Naive thymus-derived CD4-positive, alpha-beta T cell (primary cell): ENCODE data around the gene MCUR1. TPM values are rescaled to one million over a fixed set of nuclear protein-coding genes. Genes with fewer than 3 reads are reported as not detected.
"Not testable (repeated sequence)": the region's sequence is repeated elsewhere in the genome, so short reads cannot be mapped to it uniquely, and the experiment has no call there.

Source experiments
- ATAC-seq: fragments of 150-1000 bp; cut with Tn5 transposase; 2 replicates; pipeline ENCODE4 v1.10.0; 2021; ENCODE audit warnings: mild to moderate bottlenecking, moderate library complexity
- CTCF ChIA-PET: fragments of 350-600 bp; sonication (Branson Sonifier 250); formaldehyde crosslinking; loops from one replicate; lab custom pipeline; 2021; ENCODE audit warnings: antibody characterized with exemption; lab: Charles Lee
- POLR2A ChIA-PET: fragments of 350-600 bp; sonication (Branson Sonifier 250); formaldehyde crosslinking; loops from one replicate; lab custom pipeline; 2021; ENCODE audit warnings: antibody characterized with exemption, inconsistent platforms; lab: Charles Lee
- DNase-seq, 9 donors: peaks; one replicate each; pipeline versions ENCODE4 v3.0.0 to v3.0.0-alpha.2; 2020 to 2022; ENCODE audit warnings: mixed read lengths in 1 of 9
- H3K27ac ChIP-seq: one replicate; pipeline ENCODE4 v1.7.0; 2013; ENCODE audit warnings: mild to moderate bottlenecking, low read depth, low read length, moderate library complexity
- H3K27me3 ChIP-seq, 2 donors: one replicate each; pipeline ENCODE4 v1.7.0; 2013; ENCODE audit warnings: low read length in 2 of 2, mild to moderate bottlenecking in 2 of 2, moderate library complexity in 2 of 2; ENCODE audit not compliant: control insufficient read depth in 2 of 2, insufficient read depth in 2 of 2
- H3K36me3 ChIP-seq, 3 experiments: 1 replicate in 2 of 3; 2 replicates in 1 of 3; pipeline ENCODE4 v1.7.0; 2013; ENCODE audit warnings: low read length in 3 of 3, mild to moderate bottlenecking in 3 of 3, moderate library complexity in 1 of 3; ENCODE audit not compliant: insufficient read depth in 3 of 3, control insufficient read depth in 2 of 3
- H3K4me1 ChIP-seq, 2 donors: one replicate each; pipeline ENCODE4 v1.7.0; 2013; ENCODE audit warnings: low read length in 2 of 2, mild to moderate bottlenecking in 2 of 2, moderate library complexity in 1 of 2; ENCODE audit not compliant: control insufficient read depth in 2 of 2, insufficient read depth in 2 of 2
- H3K4me3 ChIP-seq: 2 replicates; pipeline ENCODE4 v1.7.0; 2013; ENCODE audit warnings: mild to moderate bottlenecking, low read length
- H3K9me3 ChIP-seq, 3 experiments: 1 replicate in 2 of 3; 2 replicates in 1 of 3; pipeline ENCODE4 v1.7.0; 2013; ENCODE audit warnings: low read length in 3 of 3; ENCODE audit not compliant: control insufficient read depth in 2 of 3
- H3K27ac Mint-ChIP-seq, 9 donors: one replicate each; pipeline ENCODE4 v1.8.0; 2020 to 2022; ENCODE audit warnings: mixed read lengths in 9 of 9, mild to moderate bottlenecking in 8 of 9, moderate library complexity in 5 of 9, inconsistent platforms in 2 of 9
- H3K27me3 Mint-ChIP-seq, 5 donors: one replicate each; pipeline ENCODE4 v1.8.0; 2021 to 2022; ENCODE audit warnings: mixed read lengths in 5 of 5, mild to moderate bottlenecking in 1 of 5
- H3K36me3 Mint-ChIP-seq, 5 donors: one replicate each; pipeline ENCODE4 v1.8.0; 2020 to 2022; ENCODE audit warnings: mixed read lengths in 5 of 5, mild to moderate bottlenecking in 3 of 5, inconsistent platforms in 1 of 5
- H3K4me1 Mint-ChIP-seq, 7 donors: one replicate each; pipeline ENCODE4 v1.8.0; 2020 to 2022; ENCODE audit warnings: mixed read lengths in 7 of 7, mild to moderate bottlenecking in 3 of 7, inconsistent platforms in 1 of 7
- H3K4me3 Mint-ChIP-seq, 10 donors: one replicate each; pipeline ENCODE4 v1.8.0; 2020 to 2022; ENCODE audit warnings: mild to moderate bottlenecking in 10 of 10, mixed read lengths in 10 of 10, moderate library complexity in 6 of 10, inconsistent platforms in 2 of 10
- H3K9me3 Mint-ChIP-seq, 11 donors: one replicate each; pipeline ENCODE4 v1.8.0; 2020 to 2022; ENCODE audit warnings: mixed read lengths in 11 of 11, mild to moderate bottlenecking in 4 of 11, inconsistent platforms in 1 of 11, moderate library complexity in 1 of 11
- intact Hi-C, 2 donors: fragments of 100-400 bp; cut with micrococcal nuclease; formaldehyde crosslinking; loops; one replicate each; pipeline ENCODE4 v1.15.1; 2023
- polyA plus RNA-seq, 2 donors: library from polyadenylated mRNA; unstranded; fragments of 300-500 nt; fragmentation: Illumina TruSeq; gene quantifications; one replicate each; pipeline ENCODE4 v1.2.3, GENCODE V29; 2021
- total RNA-seq, 6 experiments: library from RNA in 5 of 6; stranded (reverse) in 5 of 6; gene quantifications; 1 replicate in 5 of 6; 2 replicates in 1 of 6; pipeline ENCODE4 v1.2.3 and lab custom pipeline; 2021 to 2026

Gene MCUR1, protein sequence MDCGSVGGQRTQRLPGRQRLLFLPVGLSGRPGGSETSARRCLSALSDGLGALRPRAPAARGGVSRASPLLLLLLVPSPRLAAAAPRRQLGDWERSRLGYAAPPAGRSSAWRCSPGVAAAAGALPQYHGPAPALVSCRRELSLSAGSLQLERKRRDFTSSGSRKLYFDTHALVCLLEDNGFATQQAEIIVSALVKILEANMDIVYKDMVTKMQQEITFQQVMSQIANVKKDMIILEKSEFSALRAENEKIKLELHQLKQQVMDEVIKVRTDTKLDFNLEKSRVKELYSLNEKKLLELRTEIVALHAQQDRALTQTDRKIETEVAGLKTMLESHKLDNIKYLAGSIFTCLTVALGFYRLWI
- total RNA-seq, result 10 to 100 TPM in 3 of 5 experiments, 1 to 10 TPM in 2; 5.7 to 20.6 (median 10.0) TPM
- polyA plus RNA-seq, result 1 to 10 TPM; 4.1 to 7.4 TPM
- total RNA-seq (lab: John Stamatoyannopoulos, UW), result 13.7 reads per million, percentile 42 among the genes with 10 or more reads in this experiment

DNA sequence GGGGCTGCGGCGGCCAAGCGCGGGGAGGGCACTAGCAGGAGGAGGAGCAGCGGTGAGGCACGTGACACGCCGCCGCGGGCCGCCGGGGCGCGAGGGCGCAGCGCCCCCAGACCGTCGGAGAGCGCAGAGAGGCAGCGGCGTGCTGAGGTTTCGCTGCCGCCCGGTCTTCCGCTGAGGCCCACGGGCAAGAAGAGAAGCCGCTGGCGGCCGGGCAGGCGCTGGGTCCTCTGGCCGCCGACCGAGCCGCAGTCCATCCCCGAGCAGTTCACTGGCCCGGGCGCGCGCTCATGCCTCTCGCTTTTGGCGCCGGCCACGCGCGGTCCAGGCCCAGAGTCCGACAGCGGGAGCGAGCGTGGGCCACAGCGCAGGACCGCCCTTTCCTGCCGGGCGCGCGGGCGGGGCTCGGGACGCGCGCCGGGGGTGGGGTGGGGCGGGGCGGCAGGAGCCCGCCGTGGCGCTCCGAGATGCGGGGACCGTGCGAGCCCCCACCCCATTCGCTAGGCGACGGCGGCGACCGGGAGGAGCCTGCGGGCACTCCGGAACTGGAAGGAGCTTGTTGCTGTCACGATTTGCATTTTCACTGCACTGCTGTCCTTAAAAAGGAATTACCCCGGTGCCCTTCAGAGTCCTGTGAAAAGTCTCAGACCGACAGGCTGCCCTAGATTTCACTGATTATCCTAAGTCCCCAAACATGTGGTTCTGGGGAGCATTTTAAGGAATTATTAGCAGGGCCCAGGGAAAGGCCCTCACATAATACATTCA lies at the start of gene MCUR1:
Gene MCUR1 (minus strand): TSS at position 382 of the 762 bp plus-strand sequence. CDS start 128 bp downstream, at position 254.
- POLR2A ChIA-PET, result interaction anchor here (0.6 to 1.5 kb wide), 5 partner anchors 11 to 753 kb away, joined by 3 to 6 read pairs (median 3); partner anchors contain the start of genes NOL7 and TBC1D7
- H3K27me3 Mint-ChIP-seq, result peaks cover 0 to 25% (median 0%) of the 10 kb centered on the region in 5 donors
- DNase-seq, result peak; percentile 69 to 87 (median 76)
- H3K4me1 ChIP-seq, result peaks cover 0 to 13% of the 10 kb centered on the region in 2 donors
- H3K9me3 Mint-ChIP-seq, result no peaks in the 10 kb centered on the region
- peak within 1 kb of the TSS; percentile 60 to 93 (median 85) for H3K27ac Mint-ChIP-seq
- peak; percentile 91 for ATAC-seq
- intact Hi-C loops, result loop anchor here (1.0 to 10.0 kb wide), 17 partner anchors 19 to 1848 kb away; partner anchors contain the start of genes CD83 (in 2 of the 2), DTNBP1 (in 2 of the 2), GFOD1 (in 2 of the 2) and NOL7 (in 2 of the 2)
- CTCF ChIA-PET, result interaction anchor here (1.5 kb wide), 1 partner anchor 199 kb away, joined by 3 read pairs; the partner anchor contains the start of gene NOL7
- no peaks in the 10 kb centered on the region for H3K36me3 ChIP-seq
- H3K4me3 ChIP-seq, result peak within 1 kb of the TSS; percentile 71
- no peaks in the 10 kb centered on the region for H3K9me3 ChIP-seq
- H3K27ac ChIP-seq, result peak within 1 kb of the TSS; percentile 82
- H3K36me3 Mint-ChIP-seq, result peaks cover 0 to under 1% (median 0%) of the 10 kb centered on the region in 5 donors
- H3K4me1 Mint-ChIP-seq, result peaks cover 17 to 40% (median 38%) of the 10 kb centered on the region in 7 donors
- no peaks in the 10 kb centered on the region for H3K27me3 ChIP-seq
- H3K4me3 Mint-ChIP-seq, result peak within 1 kb of the TSS; percentile 87 to 92 (median 90)

DNA sequence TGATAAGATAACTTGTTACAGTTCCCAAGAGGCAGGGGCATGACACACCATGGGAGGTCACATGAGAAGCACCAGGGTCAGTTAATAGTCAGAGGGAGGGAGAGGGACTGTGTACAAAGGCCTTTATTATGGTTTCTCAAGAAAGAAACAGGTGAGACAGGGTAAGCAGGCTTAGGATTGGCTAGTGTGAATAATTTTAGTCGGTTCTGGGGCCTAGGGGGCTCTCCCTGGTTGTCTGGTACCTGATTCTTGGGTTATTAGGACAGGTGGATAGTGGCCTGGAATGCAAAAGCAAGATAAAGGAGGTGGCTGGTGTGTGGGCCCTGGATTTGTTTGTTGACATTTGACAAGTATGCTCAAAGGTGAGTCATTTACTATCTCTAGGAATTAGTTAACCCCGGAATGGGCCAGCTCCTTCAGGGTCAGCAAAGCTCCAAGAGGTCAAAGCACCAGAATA lies 49.4 kb upstream of the MCUR1 start:
- no peak overlapping the region for H3K27ac Mint-ChIP-seq
- H3K36me3 Mint-ChIP-seq, result peaks cover 0 to 8% (median 0%) of the 10 kb centered on the region in 5 donors
- peaks cover 0 to 13% (median 6%) of the 10 kb centered on the region in 11 donors for H3K9me3 Mint-ChIP-seq
- no peaks in the 10 kb centered on the region for H3K36me3 ChIP-seq
- POLR2A ChIA-PET, result interaction anchor here (0.9 kb wide), 1 partner anchor 11 kb away, joined by 4 read pairs; no protein-coding TSS in a partner anchor
- CTCF ChIA-PET, result no interaction called here
- H3K9me3 ChIP-seq, result no peaks in the 10 kb centered on the region
- H3K4me1 ChIP-seq, result no peaks in the 10 kb centered on the region
- H3K27me3 Mint-ChIP-seq, result peaks cover 51 to 68% (median 56%) of the 10 kb centered on the region in 5 donors
- peaks cover 0 to 6% (median 0%) of the 10 kb centered on the region in 7 donors for H3K4me1 Mint-ChIP-seq
- peaks cover 3 to 4% of the 10 kb centered on the region in 2 donors for H3K27me3 ChIP-seq
- ATAC-seq (no peak), DNase-seq (no peak)
- H3K27ac ChIP-seq, result no peak overlapping the region
- no peak overlapping the region for H3K4me3 ChIP-seq
- H3K4me3 Mint-ChIP-seq, result no peak overlapping the region
- intact Hi-C loops, result no loop called here

DNA sequence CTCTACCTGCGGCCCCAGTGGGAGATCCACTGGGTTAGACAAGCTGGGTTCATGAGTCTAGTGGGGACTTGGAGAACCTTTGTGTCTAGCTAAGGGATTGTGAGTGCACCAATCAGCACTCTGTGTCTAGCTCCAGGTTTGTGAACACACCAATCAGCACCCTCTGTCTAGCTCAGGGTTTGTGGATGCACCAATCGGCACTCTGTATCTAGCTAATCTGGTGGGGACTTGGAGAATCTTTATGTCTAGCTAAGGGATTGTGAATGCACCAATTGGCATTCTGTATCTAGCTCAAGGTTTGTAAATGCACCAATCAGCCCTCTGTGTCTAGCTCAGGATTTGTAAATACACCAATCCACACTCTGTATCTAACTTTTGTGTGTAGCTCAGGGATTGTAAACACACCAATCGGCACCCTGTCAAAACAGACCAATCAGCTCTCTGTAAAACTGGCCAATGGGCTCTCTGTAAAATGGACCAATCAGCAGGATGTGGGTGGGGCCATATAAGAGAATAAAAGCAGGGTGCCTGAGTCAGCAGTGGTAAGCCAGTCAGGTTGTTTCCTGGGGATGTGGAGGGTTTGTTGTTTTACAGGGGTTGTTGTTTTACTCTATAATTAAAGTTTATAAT lies 46.3 kb upstream of the MCUR1 start:
- ATAC-seq, H3K27ac Mint-ChIP-seq, H3K36me3 Mint-ChIP-seq, H3K4me1 Mint-ChIP-seq, DNase-seq, H3K36me3 ChIP-seq, H3K4me3 ChIP-seq, H3K27ac ChIP-seq, H3K9me3 ChIP-seq, intact Hi-C loops, H3K27me3 ChIP-seq, H3K4me1 ChIP-seq: not testable (repeated sequence)
- Mint-ChIP-seq H3K9me3 (peaks cover 0 to 13% (median 6%) of the 10 kb centered on the region in 11 donors), H3K27me3 (peaks cover 45 to 56% (median 48%) of the 10 kb centered on the region in 5 donors), H3K4me3 (peak overlapping the region in 9 of 10 donors; percentile 27 to 59 (median 46))
- POLR2A ChIA-PET, result interaction anchor here (0.5 kb wide), 1 partner anchor 328 kb away, joined by 3 read pairs; no protein-coding TSS in a partner anchor
- CTCF ChIA-PET, result interaction anchor here (0.6 kb wide), 1 partner anchor 313 kb away, joined by 3 read pairs; no protein-coding TSS in a partner anchor

DNA sequence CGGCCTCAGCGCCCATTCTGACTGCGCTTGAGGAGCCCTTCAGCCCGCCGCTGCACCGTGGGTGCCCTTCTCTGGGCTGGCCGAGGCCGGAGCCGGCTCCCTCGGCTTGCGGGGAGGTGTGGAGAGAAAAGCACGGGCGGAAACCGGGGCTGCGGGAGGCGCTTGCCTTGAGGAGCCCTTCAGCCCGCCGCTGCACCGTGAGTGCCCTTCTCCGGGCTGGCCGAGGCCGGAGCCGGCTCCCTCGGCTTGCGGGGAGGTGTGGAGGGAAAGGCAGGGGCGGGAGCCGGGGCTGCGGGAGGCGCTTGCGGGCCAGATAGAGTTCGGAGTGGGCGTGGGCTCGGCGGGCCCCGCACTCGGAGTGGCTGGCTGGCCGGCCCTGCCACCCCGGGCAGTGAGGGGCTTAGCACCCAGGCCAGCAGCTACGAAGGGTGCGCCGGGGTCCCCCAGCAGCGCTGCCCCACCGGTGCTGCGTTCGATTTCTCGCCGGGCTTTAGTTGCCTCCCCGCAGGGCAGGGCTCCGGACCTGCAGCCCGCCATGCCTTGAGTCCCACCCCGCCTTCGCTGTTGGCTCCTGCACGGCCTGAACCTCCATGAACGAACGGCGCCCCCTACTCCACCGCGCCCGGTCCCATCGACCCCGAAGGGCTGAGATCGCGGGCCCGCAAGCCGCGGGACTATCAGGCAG lies 45.7 kb upstream of the MCUR1 start:
- Histone ChIP-seq H3K27me3 (peaks cover 3 to 4% of the 10 kb centered on the region in 2 donors), H3K36me3 (no peaks in the 10 kb centered on the region), H3K4me3 (no peak overlapping the region), H3K27ac (no peak overlapping the region), H3K4me1 (no peaks in the 10 kb centered on the region), H3K9me3 (no peaks in the 10 kb centered on the region)
- peaks cover 0 to 16% (median 6%) of the 10 kb centered on the region in 11 donors for H3K9me3 Mint-ChIP-seq
- POLR2A ChIA-PET, result no interaction called here
- H3K4me3 Mint-ChIP-seq, result peak overlapping the region in 9 of 10 donors; percentile 27 to 59 (median 46)
- H3K4me1 Mint-ChIP-seq, result peaks cover 0 to 6% (median 0%) of the 10 kb centered on the region in 7 donors
- peaks cover 0 to 8% (median 0%) of the 10 kb centered on the region in 5 donors for H3K36me3 Mint-ChIP-seq
- intact Hi-C loops, result no loop called here
- CTCF ChIA-PET, result no interaction called here
- H3K27me3 Mint-ChIP-seq, result peaks cover 45 to 54% (median 48%) of the 10 kb centered on the region in 5 donors
- DNase-seq (no peak), ATAC-seq (no peak)
- no peak overlapping the region for H3K27ac Mint-ChIP-seq

DNA sequence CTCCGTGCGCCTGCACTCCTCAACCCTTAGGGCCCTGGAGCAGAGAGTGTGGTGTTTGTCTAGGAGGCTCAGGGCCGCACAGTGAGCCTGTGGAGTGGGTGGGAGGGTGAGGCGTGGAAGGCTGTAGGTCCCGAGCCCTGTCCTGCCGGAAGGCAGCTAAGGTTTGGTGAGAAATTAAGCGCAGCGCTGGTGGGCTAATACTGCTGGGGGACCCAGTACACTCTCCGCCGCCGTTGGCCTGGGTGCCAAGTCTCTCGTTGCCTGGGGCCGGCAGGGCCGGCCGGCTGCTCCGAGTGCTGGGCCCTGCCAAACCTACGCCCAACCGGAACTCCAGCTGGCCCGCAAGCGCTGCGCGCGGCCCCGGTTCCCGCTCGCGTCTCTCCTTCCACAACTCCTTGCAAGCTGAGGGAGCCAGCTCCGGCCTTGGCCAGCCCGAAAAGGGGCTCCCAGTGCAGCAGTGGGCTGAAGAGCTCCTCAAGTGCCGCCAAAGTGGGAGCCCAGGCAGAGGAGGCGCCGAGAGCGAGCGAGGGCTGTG lies 40.4 kb upstream of the MCUR1 start:
- ChIA-PET CTCF (interaction anchor here (0.7 to 1.0 kb wide), 2 partner anchors 212 to 225 kb away, joined by 3 read pairs; no protein-coding TSS in a partner anchor), POLR2A (no interaction called here)
- H3K27me3 ChIP-seq, result no peaks in the 10 kb centered on the region
- H3K9me3 Mint-ChIP-seq, result peaks cover 0 to 5% (median 0%) of the 10 kb centered on the region in 11 donors
- no peak overlapping the region for H3K27ac Mint-ChIP-seq
- H3K4me1 ChIP-seq, result no peaks in the 10 kb centered on the region
- H3K27ac ChIP-seq, result no peak overlapping the region
- H3K4me1 Mint-ChIP-seq, result no peaks in the 10 kb centered on the region
- H3K4me3 ChIP-seq, result no peak overlapping the region
- peaks cover 0 to 4% (median 0%) of the 10 kb centered on the region in 5 donors for H3K36me3 Mint-ChIP-seq
- no peaks in the 10 kb centered on the region for H3K9me3 ChIP-seq
- intact Hi-C loops, result no loop called here
- H3K36me3 ChIP-seq, result no peaks in the 10 kb centered on the region
- no peak for DNase-seq
- ATAC-seq, result no peak
- H3K27me3 Mint-ChIP-seq, result peaks cover 11 to 27% (median 18%) of the 10 kb centered on the region in 5 donors
- no peak overlapping the region for H3K4me3 Mint-ChIP-seq
